Measurements from ENCODE around the gene IDUA. TPM values are rescaled to one million over a fixed set of nuclear protein-coding genes. Genes with fewer than 3 reads are reported as not detected.

The IDUA gene
- total and polyA plus RNA-seq, 2 of the 4 experiments (the other 2 are of a cell fraction), result 0.72 to 12.5 TPM

GRCh38 chr4:1022739-1023066, 35.9 kb downstream of the IDUA start:
- dilution Hi-C loops (cut with HindIII; ENCODE audit: low sequenced_read_pairs, unreplicated experiment), result no loop called here
- Histone ChIP-seq H3K9me3 (ENCODE audit: control insufficient read depth, insufficient read depth, low read length) (no peaks in the 10 kb centered on the region), H3K9me1 (ENCODE audit: insufficient read depth, low read length) (peaks cover 11% of the 10 kb centered on the region), H4K20me1 (ENCODE audit: insufficient read depth, low read length) (peaks cover 13% of the 10 kb centered on the region), H3K36me3 (ENCODE audit: control insufficient read depth, insufficient read depth, low read length) (peaks cover 23% of the 10 kb centered on the region), H4K8ac (ENCODE audit: low read depth in 2 of 2, low read length in 2 of 2) (no peak overlapping the region), H4K91ac (ENCODE audit: insufficient read depth, low read depth, low read length) (no peak overlapping the region), H2BK20ac (ENCODE audit: low read depth, low read length) (no peak overlapping the region), H3K27ac (ENCODE audit: insufficient read depth, low read length) (no peak overlapping the region), H3K79me1 (ENCODE audit: low read depth in 1 of 2, low read length in 2 of 2) (peaks cover 0 to 4% of the 10 kb centered on the region in 2 experiments; a peak in 1 of 4 replicates), H2BK15ac (ENCODE audit: low read depth, low read length) (no peak overlapping the region), H3K27me3 (ENCODE audit: control insufficient read depth, insufficient read depth, low read length) (no peaks in the 10 kb centered on the region), H2AFZ (replicated peaks; ENCODE audit: low read length, poor library complexity) (no peak overlapping the region), H2BK120ac (ENCODE audit: low read depth, low read length) (no peak overlapping the region), H3K23ac (ENCODE audit: low read depth, low read length) (no peak overlapping the region), H3K56ac (ENCODE audit: extremely low read depth, insufficient read depth, low read length) (no peak overlapping the region), H2AK9ac (replicated peaks; ENCODE audit: low read depth, low read length, poor library complexity) (no peak overlapping the region), H3K14ac (replicated peaks; ENCODE audit: low read depth, low read length) (no peak overlapping the region), H3K18ac (ENCODE audit: low read depth, low read length) (no peak overlapping the region), H3K4me2 (ENCODE audit: low read depth, low read length) (no peak overlapping the region), H3K4me1 (ENCODE audit: control insufficient read depth, insufficient read depth, low read length) (peaks cover 2% of the 10 kb centered on the region; the same call in 1 of the 2 replicates), H3K4me3 (ENCODE audit: insufficient read depth, low read depth, low read length) (no peak overlapping the region), H2AK5ac (ENCODE audit: low read depth, low read length) (no peak overlapping the region), H2BK5ac (ENCODE audit: low read depth, low read length, poor library complexity, severe bottlenecking) (no peak overlapping the region), H3K4ac (ENCODE audit: low read depth, low read length) (no peak overlapping the region), H3K9ac (ENCODE audit: low read depth, low read length) (no peak overlapping the region), H4K5ac (ENCODE audit: low read depth, low read length) (no peak overlapping the region)
- ChIA-PET POLR2A (ENCODE audit: unreplicated experiment) (no interaction called here), CTCF (no interaction called here)
- BruUV-seq (replicated peaks), result no TSS peak
- intact Hi-C loops (cut with micrococcal nuclease), result no loop called here
- WGBS, 2 experiments (ENCODE audit: extremely low coverage in 2 of 2, insufficient read length in 1 of 2), result 85% methylated on average over 12 of the region's 19 CpGs; no CpG with 5 or more reads in 1 of the 2 experiments
- in situ Hi-C loops (cut with MboI; ENCODE audit: low sequenced_read_pairs), result no loop called here
- TF ChIP-seq MXI1 (IDR thresholded peaks at IDR 0.05; ENCODE audit: borderline replicate concordance, low read depth, low read length) (no peak), MAZ (IDR thresholded peaks at IDR 0.05; ENCODE audit: borderline replicate concordance, low read depth, low read length) (no peak), ELK1 (IDR thresholded peaks at IDR 0.05; ENCODE audit: borderline replicate concordance, low read depth, low read length) (no peak), FOS (IDR thresholded peaks at IDR 0.05; ENCODE audit: low read depth, low read length) (no peak), RCOR1 (IDR thresholded peaks at IDR 0.05; ENCODE audit: insufficient replicate concordance, low read length) (no peak), CEBPB (IDR thresholded peaks at IDR 0.05; ENCODE audit: low read depth, low read length) (no peak), BHLHE40 (IDR thresholded peaks at IDR 0.05; ENCODE audit: low read depth, low read length) (no peak), NFE2L2 (IDR thresholded peaks at IDR 0.05; ENCODE audit: low read depth, low read length) (no peak), CTCF (conservative IDR thresholded peaks at IDR 0.05; ENCODE audit: low read depth, low read length) (no peak), USF2 (IDR thresholded peaks at IDR 0.05; ENCODE audit: low read depth, low read length) (no peak), RAD21 (IDR thresholded peaks at IDR 0.05; ENCODE audit: low read length) (no peak), POLR2A (IDR thresholded peaks at IDR 0.05; ENCODE audit: low read depth, low read length) (no peak), MAFK (IDR thresholded peaks at IDR 0.05; ENCODE audit: low read depth, low read length) (no peak)
- ATAC-seq (ENCODE audit: low read depth), result no peak
- no peak for DNase-seq
